Fibroblast of lung (primary cell): ENCODE measurements around the gene BMP4. TPM values are rescaled to one million over a fixed set of nuclear protein-coding genes. Genes with fewer than 3 reads are reported as not detected.

Source experiments
- DNase-seq, 2 donors: peaks; one replicate each; pipeline versions ENCODE4 v3.0.0 to v3.0.0-alpha.2; 2010; ENCODE audit warnings: low read depth in 2 of 2
- H2AFZ ChIP-seq: 2 replicates; pipeline ENCODE4 v1.5.1; 2012; ENCODE audit warnings: low read length, control low read depth, inconsistent platforms
- H3K27ac ChIP-seq: 2 replicates; pipeline ENCODE4 v1.5.1; 2011; ENCODE audit warnings: low read length, control low read depth; ENCODE audit not compliant: insufficient read depth
- H3K27me3 ChIP-seq: 2 replicates; pipeline ENCODE4 v1.5.1; 2011; ENCODE audit warnings: mild to moderate bottlenecking, low read length; ENCODE audit not compliant: control insufficient read depth, insufficient read depth
- H3K36me3 ChIP-seq: 2 replicates; pipeline ENCODE4 v1.5.1; 2011; ENCODE audit warnings: low read length; ENCODE audit not compliant: control insufficient read depth, insufficient read depth
- H3K4me1 ChIP-seq: 2 replicates; pipeline ENCODE4 v1.5.1; 2011; ENCODE audit warnings: low read length; ENCODE audit not compliant: control insufficient read depth, insufficient read depth; ENCODE audit errors: extremely low read depth
- H3K4me2 ChIP-seq: 2 replicates; pipeline ENCODE4 v1.5.1; 2011; ENCODE audit warnings: low read length, control low read depth; ENCODE audit not compliant: insufficient read depth; ENCODE audit errors: extremely low read depth
- H3K4me3 ChIP-seq, 4 experiments: fragments of 200-600 bp in 1 of 4; sonication (generic) in 1 of 4; replicated peaks in 1 of 4; 2 replicates each; pipeline ENCODE4 v1.5.1; 2011 to 2016; ENCODE audit warnings: low read length in 4 of 4, low read depth in 3 of 4, mild to moderate bottlenecking in 3 of 4, control low read depth in 2 of 4, inconsistent platforms in 1 of 4, mixed read lengths in 1 of 4; ENCODE audit not compliant: insufficient read depth in 1 of 4; ENCODE audit errors: control extremely low read depth in 1 of 4
- H3K79me2 ChIP-seq: 2 replicates; pipeline ENCODE4 v1.5.1; 2012; ENCODE audit warnings: mild to moderate bottlenecking, low read length, inconsistent platforms; ENCODE audit not compliant: control insufficient read depth, insufficient read depth
- H3K9ac ChIP-seq: 2 replicates; pipeline ENCODE4 v1.5.1; 2011; ENCODE audit warnings: mild to moderate bottlenecking, low read length, control low read depth; ENCODE audit not compliant: insufficient read depth
- H3K9me3 ChIP-seq: 2 replicates; pipeline ENCODE4 v1.5.1; 2012; ENCODE audit warnings: low read depth, low read length; ENCODE audit not compliant: control insufficient read depth, insufficient read depth
- H4K20me1 ChIP-seq: 2 replicates; pipeline ENCODE4 v1.5.1; 2011; ENCODE audit warnings: low read length; ENCODE audit not compliant: control insufficient read depth, insufficient read depth; ENCODE audit errors: extremely low read depth
- CTCF ChIP-seq, 2 donors: IDR thresholded peaks in 1 of 2; conservative IDR thresholded peaks in 1 of 2; 1 replicate in 1 of 2; 2 replicates in 1 of 2; pipeline ENCODE4 v1.5.1; 2011 to 2012; ENCODE audit warnings: low read length in 2 of 2, control low read depth in 1 of 2, inconsistent platforms in 1 of 2, low read depth in 1 of 2, mild to moderate bottlenecking in 1 of 2
- EZH2 ChIP-seq: IDR thresholded peaks from 2 replicates; pipeline ENCODE4 v1.5.1; 2012; ENCODE audit warnings: low read length, control low read depth, mild to moderate bottlenecking; ENCODE audit errors: missing control alignments
- polyA plus RNA-seq, 2 donors: library from polyadenylated mRNA; depleted of rRNA in 1 of 2; stranded (reverse) in 1 of 2; unstranded in 1 of 2; fragments of >200 nt; gene quantifications; 2 replicates each; pipeline ENCODE4 v1.2.1, GENCODE V29; 2011 to 2012; ENCODE audit warnings: missing spikeins in 1 of 2
- total RNA-seq: library from RNA; depleted of rRNA; stranded (reverse); fragments of >200 nt; gene quantifications from 2 replicates; pipeline ENCODE4 v1.2.1, GENCODE V29; 2014

Gene BMP4
- total and polyA plus RNA-seq, 2 donors (not counting 1 experiment from before 2014, with no cell fraction given): 11.4 to 77.5 TPM

GRCh38 chr14:53951627-53952303 is 4.9 kb downstream of the BMP4 start:
- Histone ChIP-seq H3K4me1 (no peaks in the 10 kb centered on the region), H4K20me1 (no peaks in the 10 kb centered on the region), H3K4me3 (peak overlapping the region; percentile 86 to 94 (median 89)), H3K9ac (no peak overlapping the region), H3K4me2 (peak overlapping the region; percentile 95), H3K79me2 (peaks cover 2% of the 10 kb centered on the region), H2AFZ (no peak overlapping the region), H3K27me3 (peaks cover 6% of the 10 kb centered on the region), H3K27ac (no peak overlapping the region), H3K9me3 (no peaks in the 10 kb centered on the region), H3K36me3 (peaks cover 2% of the 10 kb centered on the region)
- no peak for TF ChIP-seq EZH2
- no peak for TF ChIP-seq CTCF (conservative IDR thresholded peaks at IDR 0.05 in 1 of 2, IDR thresholded peaks at IDR 0.05 in 1 of 2; ENCODE audit: low read depth in 1 of 2, low read length in 2 of 2)
- DNase-seq: peak in 1 of 2 donors; percentile 19

GRCh38 chr14:53951243-53951626 is 5.4 kb downstream of the BMP4 start:
- Histone ChIP-seq H2AFZ (no peak overlapping the region), H3K79me2 (peaks cover 2% of the 10 kb centered on the region), H3K9ac (no peak overlapping the region), H3K4me1 (no peaks in the 10 kb centered on the region), H3K9me3 (no peaks in the 10 kb centered on the region), H4K20me1 (no peaks in the 10 kb centered on the region), H3K4me3 (peak overlapping the region; percentile 86 to 94 (median 89)), H3K4me2 (peak overlapping the region; percentile 95), H3K27ac (no peak overlapping the region), H3K27me3 (peaks cover 4% of the 10 kb centered on the region), H3K36me3 (peaks cover 2% of the 10 kb centered on the region)
- peak in 1 of 2 donors; percentile 46 for DNase-seq
- TF ChIP-seq CTCF (conservative IDR thresholded peaks at IDR 0.05 in 1 of 2, IDR thresholded peaks at IDR 0.05 in 1 of 2; ENCODE audit: low read depth in 1 of 2, low read length in 2 of 2): no peak
- no peak for TF ChIP-seq EZH2

- H3K27me3 ChIP-seq: no peaks in the 10 kb centered on the region
- peak overlapping the region in 2 of 4 experiments; percentile 90 to 94 for H3K4me3 ChIP-seq
- H3K36me3 ChIP-seq: peaks cover 2% of the 10 kb centered on the region
- no peak overlapping the region for H3K27ac ChIP-seq
- H4K20me1 ChIP-seq: no peaks in the 10 kb centered on the region
- no peak for DNase-seq
- no peak overlapping the region for H3K9ac ChIP-seq
- TF ChIP-seq EZH2: no peak
- no peak for TF ChIP-seq CTCF (conservative IDR thresholded peaks at IDR 0.05 in 1 of 2, IDR thresholded peaks at IDR 0.05 in 1 of 2; ENCODE audit: low read depth in 1 of 2, low read length in 2 of 2)
- H3K9me3 ChIP-seq: no peaks in the 10 kb centered on the region
- H3K4me1 ChIP-seq: no peaks in the 10 kb centered on the region
- no peak overlapping the region for H2AFZ ChIP-seq
- H3K79me2 ChIP-seq: peaks cover 2% of the 10 kb centered on the region
- peak overlapping the region; percentile 50 for H3K4me2 ChIP-seq
Measured at GRCh38 chr14:53950031-53950793, 6.4 kb downstream of the BMP4 start.
